Measurements from ENCODE around the gene ERO1B.

Gene ERO1B

DNA sequence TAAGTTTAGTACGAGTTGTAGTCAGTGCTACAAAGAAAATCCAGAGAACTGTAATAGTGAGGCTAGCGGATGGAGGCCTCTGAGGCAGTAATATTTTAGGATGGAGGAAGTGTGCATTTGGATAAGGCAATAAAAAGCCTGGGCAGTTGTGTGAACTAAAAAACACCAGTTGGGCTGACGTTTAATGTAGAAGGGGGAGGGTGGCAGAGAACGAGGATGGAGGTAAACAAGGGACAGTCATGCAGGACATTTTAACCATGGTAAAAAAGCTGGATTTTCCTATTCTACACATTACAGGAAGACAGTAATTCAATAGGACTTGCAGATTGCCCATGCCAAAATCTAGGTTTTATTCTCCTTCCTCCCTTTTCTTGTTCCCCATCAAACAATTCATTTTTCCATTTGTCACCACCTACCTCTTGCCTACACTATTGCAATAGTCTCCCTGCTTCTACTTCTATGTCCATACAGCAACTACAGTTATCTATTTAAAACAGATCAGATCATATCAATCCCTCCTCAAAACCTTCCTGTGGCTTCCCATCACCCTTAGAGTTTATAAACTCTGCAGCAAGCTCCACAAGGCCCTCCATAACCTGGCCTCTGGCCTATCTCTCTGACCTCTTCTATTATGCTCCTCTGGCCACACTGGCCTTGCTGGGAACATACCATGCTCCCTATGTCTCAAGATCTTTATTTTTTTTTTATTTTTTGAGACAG, 27.7 kb downstream of the ERO1B start:
- TF ChIP-seq EGR1 (IDR thresholded peaks at IDR 0.05) (no peak), NFIC (IDR thresholded peaks at IDR 0.05) (no peak), TEAD4 (IDR thresholded peaks at IDR 0.05) (no peak)
- TF ChIP-seq, protein P1, sequence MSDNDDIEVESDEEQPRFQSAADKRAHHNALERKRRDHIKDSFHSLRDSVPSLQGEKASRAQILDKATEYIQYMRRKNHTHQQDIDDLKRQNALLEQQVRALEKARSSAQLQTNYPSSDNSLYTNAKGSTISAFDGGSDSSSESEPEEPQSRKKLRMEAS (IDR thresholded peaks at IDR 0.05) = no peak

- TF ChIP-seq, protein P2, sequence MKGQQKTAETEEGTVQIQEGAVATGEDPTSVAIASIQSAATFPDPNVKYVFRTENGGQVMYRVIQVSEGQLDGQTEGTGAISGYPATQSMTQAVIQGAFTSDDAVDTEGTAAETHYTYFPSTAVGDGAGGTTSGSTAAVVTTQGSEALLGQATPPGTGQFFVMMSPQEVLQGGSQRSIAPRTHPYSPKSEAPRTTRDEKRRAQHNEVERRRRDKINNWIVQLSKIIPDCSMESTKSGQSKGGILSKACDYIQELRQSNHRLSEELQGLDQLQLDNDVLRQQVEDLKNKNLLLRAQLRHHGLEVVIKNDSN (IDR thresholded peaks at IDR 0.05) = no peak
- TF ChIP-seq REST (IDR thresholded peaks at IDR 0.05; ENCODE audit: low read depth) (no peak), EGR1 (IDR thresholded peaks at IDR 0.05) (no peak), ZBTB7A (IDR thresholded peaks at IDR 0.05; ENCODE audit: low read depth) (no peak), NFIC (IDR thresholded peaks at IDR 0.05) (no peak), YY1 (IDR thresholded peaks at IDR 0.05; ENCODE audit: low read depth) (no peak), TEAD4 (IDR thresholded peaks at IDR 0.05) (no peak), TCF12 (IDR thresholded peaks at IDR 0.05; ENCODE audit: low read depth) (no peak), CREB1 (IDR thresholded peaks at IDR 0.05; ENCODE audit: low read depth) (no peak), CEBPB (IDR thresholded peaks at IDR 0.05) (no peak), RAD21 (IDR thresholded peaks at IDR 0.05; ENCODE audit: low read depth) (no peak), TAF1 (IDR thresholded peaks at IDR 0.05; ENCODE audit: low read depth) (no peak), EP300 (IDR thresholded peaks at IDR 0.05; ENCODE audit: borderline replicate concordance) (no peak), FOXM1 (IDR thresholded peaks at IDR 0.05; ENCODE audit: borderline replicate concordance, low read depth) (no peak)
- TF ChIP-seq, protein P1 (IDR thresholded peaks at IDR 0.05) = no peak
Measured at GRCh38 chr1:236253119-236253518, 28.6 kb downstream of the ERO1B start.

DNA sequence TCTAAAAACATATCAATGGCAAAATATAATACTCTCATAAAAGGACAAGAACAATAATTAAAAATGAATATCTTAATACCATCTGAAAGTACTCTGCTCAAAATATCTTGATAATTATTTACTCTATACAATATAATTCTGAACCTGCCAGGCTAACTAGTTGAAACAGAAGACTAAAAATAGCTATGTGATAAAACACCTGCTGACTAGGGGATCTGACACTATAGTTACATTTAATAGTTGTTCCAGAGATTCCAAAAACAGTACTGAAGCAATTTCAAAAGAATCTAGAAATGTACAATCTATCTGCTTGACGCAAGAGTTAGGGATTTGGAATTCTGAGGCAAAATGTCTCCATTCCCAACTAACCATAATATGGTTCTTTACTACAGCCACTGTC, 30.2 kb downstream of the ERO1B start:
- TF ChIP-seq NFIC (IDR thresholded peaks at IDR 0.05) = no peak
- no peak for TF ChIP-seq EGR1 (IDR thresholded peaks at IDR 0.05)
- no peak for TF ChIP-seq YY1 (IDR thresholded peaks at IDR 0.05; ENCODE audit: low read depth)
- TF ChIP-seq FOXM1 (IDR thresholded peaks at IDR 0.05; ENCODE audit: borderline replicate concordance, low read depth) = no peak
- TF ChIP-seq RAD21 (IDR thresholded peaks at IDR 0.05; ENCODE audit: low read depth) = no peak
- no peak for TF ChIP-seq TAF1 (IDR thresholded peaks at IDR 0.05; ENCODE audit: low read depth)
- TF ChIP-seq ZBTB7A (IDR thresholded peaks at IDR 0.05; ENCODE audit: low read depth) = no peak
- no peak for TF ChIP-seq REST (IDR thresholded peaks at IDR 0.05; ENCODE audit: low read depth)
- no peak for TF ChIP-seq EP300 (IDR thresholded peaks at IDR 0.05; ENCODE audit: borderline replicate concordance)
- TF ChIP-seq CREB1 (IDR thresholded peaks at IDR 0.05; ENCODE audit: low read depth) = no peak
- TF ChIP-seq, protein P2 (IDR thresholded peaks at IDR 0.05) = no peak
- no peak for TF ChIP-seq TCF12 (IDR thresholded peaks at IDR 0.05; ENCODE audit: low read depth)
- TF ChIP-seq, protein P1 (IDR thresholded peaks at IDR 0.05) = no peak

DNA sequence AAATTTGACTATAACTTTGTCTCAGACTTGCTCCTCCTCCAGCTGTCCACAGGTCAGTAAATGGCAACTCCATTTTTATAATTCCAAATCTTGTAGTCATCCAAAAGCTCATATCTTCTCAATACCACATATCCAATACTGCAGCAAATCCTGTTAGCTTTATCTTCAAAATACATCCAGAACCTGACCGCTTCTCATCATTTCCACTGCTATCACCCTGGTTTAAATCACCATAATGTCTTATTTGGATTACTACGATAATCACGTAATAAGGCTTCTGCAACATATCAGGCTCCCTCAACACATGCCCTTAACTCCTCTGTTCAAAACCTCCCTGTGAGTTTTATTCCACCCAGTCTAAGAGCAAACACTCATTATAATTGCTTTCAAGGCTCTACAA, 34.5 kb downstream of the ERO1B start:
- TF ChIP-seq TCF12 (IDR thresholded peaks at IDR 0.05; ENCODE audit: low read depth) (no peak), CEBPB (IDR thresholded peaks at IDR 0.05) (no peak), ZBTB7A (IDR thresholded peaks at IDR 0.05; ENCODE audit: low read depth) (no peak), YY1 (IDR thresholded peaks at IDR 0.05; ENCODE audit: low read depth) (no peak), REST (IDR thresholded peaks at IDR 0.05; ENCODE audit: low read depth) (no peak), EGR1 (IDR thresholded peaks at IDR 0.05) (no peak), CREB1 (IDR thresholded peaks at IDR 0.05; ENCODE audit: low read depth) (no peak), TEAD4 (IDR thresholded peaks at IDR 0.05) (no peak), FOXM1 (IDR thresholded peaks at IDR 0.05; ENCODE audit: borderline replicate concordance, low read depth) (no peak), RAD21 (IDR thresholded peaks at IDR 0.05; ENCODE audit: low read depth) (no peak), EP300 (IDR thresholded peaks at IDR 0.05; ENCODE audit: borderline replicate concordance) (no peak)
- TF ChIP-seq, protein P1 (IDR thresholded peaks at IDR 0.05) = no peak
- TF ChIP-seq, protein P2 (IDR thresholded peaks at IDR 0.05) = no peak

All from Ishikawa (cell line).